ENCODE results near the gene TANC1. TPM values are rescaled to one million over a fixed set of nuclear protein-coding genes. Genes with fewer than 3 reads are reported as not detected.
A peak's percentile ranks its signal among the peaks of the same experiment; 100 is the strongest.

The TANC1 gene
- total RNA-seq, 1 donor from 2014 or later: 84.1 TPM

- no peak overlapping the region for H3K4me3 Mint-ChIP-seq (ENCODE audit: unreplicated experiment)
- DNase-seq (ENCODE audit: low spot score): no peak
- peaks cover 48% of the 10 kb centered on the region for H3K4me1 Mint-ChIP-seq (ENCODE audit: unreplicated experiment)
- TF ChIP-seq CTCF (IDR thresholded peaks at IDR 0.05; ENCODE audit: unreplicated experiment): no peak
- peak overlapping the region; percentile 15 for H3K27ac Mint-ChIP-seq (ENCODE audit: unreplicated experiment)
- H3K9me3 Mint-ChIP-seq (ENCODE audit: unreplicated experiment): no peaks in the 10 kb centered on the region
- H3K36me3 Mint-ChIP-seq (ENCODE audit: low read depth, unreplicated experiment): peaks cover 3% of the 10 kb centered on the region
- H3K27me3 Mint-ChIP-seq (ENCODE audit: unreplicated experiment): peaks cover 1% of the 10 kb centered on the region
Measured at GRCh38 chr2:159054985-159055384, 86.5 kb downstream of the TANC1 start.

GRCh38 chr2:159060518-159060917, 92.1 kb downstream of the TANC1 start:
- DNase-seq (ENCODE audit: low spot score): no peak
- H3K9me3 Mint-ChIP-seq (ENCODE audit: unreplicated experiment): no peaks in the 10 kb centered on the region
- no peak overlapping the region for H3K27ac Mint-ChIP-seq (ENCODE audit: unreplicated experiment)
- no peak overlapping the region for H3K4me3 Mint-ChIP-seq (ENCODE audit: unreplicated experiment)
- H3K36me3 Mint-ChIP-seq (ENCODE audit: low read depth, unreplicated experiment): no peaks in the 10 kb centered on the region
- peaks cover 49% of the 10 kb centered on the region for H3K4me1 Mint-ChIP-seq (ENCODE audit: unreplicated experiment)
- no peaks in the 10 kb centered on the region for H3K27me3 Mint-ChIP-seq (ENCODE audit: unreplicated experiment)
- TF ChIP-seq CTCF (IDR thresholded peaks at IDR 0.05; ENCODE audit: unreplicated experiment): no peak

GRCh38 chr2:159063677-159064076, 95.2 kb downstream of the TANC1 start:
- no peak for DNase-seq (ENCODE audit: low spot score)
- peak overlapping the region; percentile 48 for H3K27ac Mint-ChIP-seq (ENCODE audit: unreplicated experiment)
- peaks cover 38% of the 10 kb centered on the region for H3K4me1 Mint-ChIP-seq (ENCODE audit: unreplicated experiment)
- no peak overlapping the region for H3K4me3 Mint-ChIP-seq (ENCODE audit: unreplicated experiment)
- no peaks in the 10 kb centered on the region for H3K27me3 Mint-ChIP-seq (ENCODE audit: unreplicated experiment)
- H3K36me3 Mint-ChIP-seq (ENCODE audit: low read depth, unreplicated experiment): peaks cover 10% of the 10 kb centered on the region
- TF ChIP-seq CTCF (IDR thresholded peaks at IDR 0.05; ENCODE audit: unreplicated experiment): no peak
- H3K9me3 Mint-ChIP-seq (ENCODE audit: unreplicated experiment): no peaks in the 10 kb centered on the region

- Mint-ChIP-seq H3K4me3 (ENCODE audit: unreplicated experiment) (no peak overlapping the region), H3K36me3 (ENCODE audit: low read depth, unreplicated experiment) (peaks cover 10% of the 10 kb centered on the region), H3K27ac (ENCODE audit: unreplicated experiment) (peak overlapping the region; percentile 73)
Measured at GRCh38 chr2:159064446-159065301, 96.2 kb downstream of the TANC1 start.

More at GRCh38 chr2:159064446-159065301, 96.2 kb downstream of the TANC1 start:
- DNase-seq (ENCODE audit: low spot score): no peak
- Mint-ChIP-seq H3K4me1 (ENCODE audit: unreplicated experiment) (peaks cover 36% of the 10 kb centered on the region), H3K27me3 (ENCODE audit: unreplicated experiment) (no peaks in the 10 kb centered on the region), H3K9me3 (ENCODE audit: unreplicated experiment) (no peaks in the 10 kb centered on the region)
- no peak for TF ChIP-seq CTCF (IDR thresholded peaks at IDR 0.05; ENCODE audit: unreplicated experiment)
